Coronary artery (tissue), 2 donors: Measurements from ENCODE around the gene NBAS.

Experiments used
- DNase-seq: peaks from one replicate; pipeline ENCODE4 v3.0.0-alpha.2; 2017; ENCODE audit warnings: low spot score
- H3K27ac ChIP-seq, 2 donors: fragments of 200-600 bp; sonication (generic); one replicate each; pipeline ENCODE4 v1.5.1; 2016 to 2019
- H3K4me3 ChIP-seq: fragments of 200-600 bp; sonication (generic); 2 replicates; pipeline ENCODE4 v1.5.1; 2016; ENCODE audit warnings: mild to moderate bottlenecking, moderate library complexity
- CTCF ChIP-seq: fragments of 200-600 bp; sonication (generic); IDR thresholded peaks from one replicate; pipeline ENCODE4 v1.5.1; 2019; ENCODE audit warnings: antibody characterized with exemption

The NBAS gene

GRCh38 chr2:15565392-15565791 is 4.3 kb upstream of the NBAS start:
- no peak overlapping the region for H3K4me3 ChIP-seq
- no peak for TF ChIP-seq CTCF
- H3K27ac ChIP-seq = no peak overlapping the region
- DNase-seq = no peak

- DNase-seq = no peak
- H3K4me3 ChIP-seq = no peak overlapping the region
- no peak overlapping the region for H3K27ac ChIP-seq
- no peak for TF ChIP-seq CTCF
Measured at GRCh38 chr2:15563227-15564100, 2.3 kb upstream of the NBAS start.

GRCh38 chr2:15562354-15563031 is 1.4 kb upstream of the NBAS start:
- H3K4me3 ChIP-seq = no peak overlapping the region
- TF ChIP-seq CTCF = no peak
- H3K27ac ChIP-seq = no peak overlapping the region
- DNase-seq = no peak

GRCh38 chr2:15561574-15562344 is 625 bp upstream of the NBAS start:
- Histone ChIP-seq H3K4me3 (peak overlapping the region; percentile 97), H3K27ac (peak overlapping the region; percentile 49 to 86)
- no peak for DNase-seq
- no peak for TF ChIP-seq CTCF

- peak overlapping the region; percentile 97 for H3K4me3 ChIP-seq
- DNase-seq = no peak
- TF ChIP-seq CTCF = no peak
- H3K27ac ChIP-seq = peak overlapping the region; percentile 49 to 86
Measured at GRCh38 chr2:15560140-15560987, 770 bp downstream of the NBAS start.

GRCh38 chr2:15559379-15560139 is 1.6 kb downstream of the NBAS start:
- no peak for DNase-seq
- peak overlapping the region; percentile 97 for H3K4me3 ChIP-seq
- no peak for TF ChIP-seq CTCF
- no peak overlapping the region for H3K27ac ChIP-seq
